HG02678 (cell line): ENCODE measurements around the gene IMPA2.

Experiments used
- ATAC-seq: cut with Tn5 transposase; IDR thresholded peaks from one replicate; pipeline ENCODE4 v1.9.1; 2021; ENCODE audit warnings: mild to moderate bottlenecking, moderate library complexity; ENCODE audit not compliant: unreplicated experiment

The IMPA2 gene

GRCh38 chr18:11987527-11987926, 6.2 kb downstream of the IMPA2 start:
- ATAC-seq, result no peak

DNA sequence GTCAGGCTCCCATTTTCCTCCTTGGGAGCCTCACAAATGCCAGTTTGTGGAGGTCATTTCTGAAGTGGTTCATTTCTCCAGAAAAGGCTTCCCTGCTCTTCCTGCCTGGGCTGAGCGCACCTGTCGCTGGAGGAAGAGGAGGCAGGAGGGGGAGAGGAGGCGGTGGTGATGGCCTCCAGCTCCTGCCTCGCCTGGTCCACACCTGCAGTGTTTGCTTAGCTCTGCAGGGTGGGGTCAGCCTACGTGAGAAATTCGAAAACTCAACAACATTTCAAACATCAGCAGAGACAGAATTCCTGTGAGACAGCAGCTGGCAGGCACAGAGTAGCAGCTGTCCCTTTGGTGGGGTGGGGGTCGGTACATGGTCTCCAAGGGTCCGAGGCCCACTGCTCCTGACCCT, 7.9 kb downstream of the IMPA2 start:
- ATAC-seq, result no peak

DNA sequence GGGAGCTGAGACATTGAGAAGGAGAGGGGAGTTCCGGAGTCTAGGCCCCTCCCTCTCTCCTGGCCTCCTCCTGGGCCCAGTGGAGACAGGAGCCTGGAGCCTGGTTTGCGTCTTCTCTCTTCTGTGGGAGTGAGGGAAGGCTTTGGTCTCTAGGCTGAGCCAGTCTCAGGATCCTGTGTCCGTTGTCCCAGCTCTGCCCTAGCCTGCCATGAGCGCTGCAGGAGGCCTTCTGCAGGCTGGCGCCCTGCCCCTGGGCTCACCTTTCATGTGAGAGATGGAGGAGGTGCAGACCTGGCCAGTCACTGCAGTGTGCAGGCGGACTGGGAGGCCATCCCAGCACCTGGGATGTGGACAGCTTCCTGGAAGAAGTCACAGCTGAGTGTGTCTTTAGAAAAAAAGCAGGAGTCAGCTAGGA, 8.7 kb downstream of the IMPA2 start:
- ATAC-seq, result no peak

DNA sequence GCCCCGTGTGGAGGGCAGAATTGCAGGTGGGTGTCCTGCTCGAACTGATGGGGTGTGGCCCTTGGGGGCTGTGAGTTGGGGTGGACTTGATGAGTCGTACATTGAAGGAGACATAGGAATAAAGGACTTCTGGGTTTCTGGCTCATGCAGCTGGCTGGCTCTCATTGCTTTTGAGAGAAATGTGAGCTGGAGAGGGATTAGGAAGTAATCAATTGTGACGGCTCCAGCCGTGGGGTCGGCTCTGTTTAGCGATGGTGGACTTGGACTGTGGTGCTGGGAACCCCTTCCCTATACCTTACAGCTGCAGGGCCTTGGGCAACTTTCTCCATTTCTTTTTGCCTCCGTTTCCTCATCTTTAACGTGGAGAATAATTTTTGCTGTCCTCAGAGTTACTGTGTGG, 9.2 kb downstream of the IMPA2 start:
- no peak for ATAC-seq

- ATAC-seq, result no peak
These were observed 9.9 kb downstream of the IMPA2 start for GRCh38 chr18:11991021-11991795.

DNA sequence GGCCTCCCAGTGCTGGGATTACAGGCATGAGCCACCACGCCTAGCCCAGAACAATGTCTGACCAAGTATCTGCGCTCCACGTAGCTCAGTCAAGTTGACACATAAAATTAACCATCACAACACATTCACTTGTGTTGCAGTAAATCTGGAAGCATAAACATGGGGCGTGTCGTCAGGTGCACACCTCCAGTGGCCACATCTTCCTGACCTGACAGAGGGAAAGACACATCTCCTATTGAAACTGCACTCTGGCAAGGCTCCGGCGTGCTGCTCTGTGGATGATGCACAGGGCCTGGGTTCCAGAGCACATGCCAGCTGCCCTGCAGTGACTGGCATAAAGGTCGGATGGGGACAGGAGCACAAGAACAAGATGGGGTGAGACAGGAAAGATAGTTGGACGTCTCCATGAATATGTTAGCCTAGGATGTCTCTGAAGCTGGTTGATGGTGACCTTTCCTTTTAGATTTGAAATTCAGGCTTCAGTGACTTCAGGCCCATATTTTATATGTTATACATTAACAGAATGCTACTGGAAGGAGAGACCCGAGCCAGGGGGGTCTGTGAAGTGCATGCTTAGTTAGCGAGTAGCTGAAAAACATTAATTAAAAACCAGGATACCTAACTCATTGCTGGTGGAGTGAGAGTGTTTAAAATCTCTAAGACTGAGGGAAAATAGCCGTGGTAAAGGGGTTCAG, 10.9 kb downstream of the IMPA2 start:
- ATAC-seq, result no peak

- no peak for ATAC-seq
These were observed 12.1 kb downstream of the IMPA2 start for GRCh38 chr18:11993264-11993916.

- no peak for ATAC-seq
These were observed 13.0 kb downstream of the IMPA2 start for GRCh38 chr18:11994336-11994702.

GRCh38 chr18:11994703-11995444, 13.6 kb downstream of the IMPA2 start:
- no peak for ATAC-seq

DNA sequence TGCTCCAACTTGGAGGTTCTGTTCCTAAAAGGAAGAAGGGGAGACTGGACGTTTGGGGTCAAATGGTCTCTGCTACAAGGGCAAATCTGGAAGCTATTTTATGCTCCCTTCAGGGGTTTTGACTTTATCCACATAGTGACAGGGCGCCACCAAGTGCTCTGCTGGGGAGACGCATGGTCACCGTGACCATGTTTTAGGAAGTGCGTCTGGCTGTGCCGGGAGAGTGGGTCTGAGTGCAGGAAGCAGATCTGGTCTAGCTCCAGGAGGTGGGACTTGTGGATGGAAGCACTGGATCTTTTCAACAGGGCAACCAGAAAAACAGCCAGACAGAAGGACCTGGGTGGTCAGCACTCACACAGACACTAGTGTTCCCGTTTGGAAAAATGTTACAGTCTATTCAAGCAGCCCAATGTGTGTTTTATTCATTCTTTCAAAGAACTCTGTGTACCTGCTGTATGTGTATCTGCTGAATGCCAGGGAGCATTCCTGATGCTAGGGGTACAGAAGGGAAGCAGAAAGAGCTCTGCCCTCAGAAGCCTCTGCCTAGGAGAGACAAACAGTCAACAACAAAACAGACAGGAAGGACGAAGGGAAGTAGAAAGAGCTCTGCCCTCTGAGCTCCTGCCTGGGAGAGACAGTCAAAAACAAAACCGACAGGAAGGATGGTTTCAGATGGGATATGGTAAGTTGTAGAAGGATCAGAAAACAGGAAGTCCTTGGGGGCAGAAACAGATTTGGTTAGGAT, 14.3 kb downstream of the IMPA2 start:
- ATAC-seq, result peak; percentile 95

DNA sequence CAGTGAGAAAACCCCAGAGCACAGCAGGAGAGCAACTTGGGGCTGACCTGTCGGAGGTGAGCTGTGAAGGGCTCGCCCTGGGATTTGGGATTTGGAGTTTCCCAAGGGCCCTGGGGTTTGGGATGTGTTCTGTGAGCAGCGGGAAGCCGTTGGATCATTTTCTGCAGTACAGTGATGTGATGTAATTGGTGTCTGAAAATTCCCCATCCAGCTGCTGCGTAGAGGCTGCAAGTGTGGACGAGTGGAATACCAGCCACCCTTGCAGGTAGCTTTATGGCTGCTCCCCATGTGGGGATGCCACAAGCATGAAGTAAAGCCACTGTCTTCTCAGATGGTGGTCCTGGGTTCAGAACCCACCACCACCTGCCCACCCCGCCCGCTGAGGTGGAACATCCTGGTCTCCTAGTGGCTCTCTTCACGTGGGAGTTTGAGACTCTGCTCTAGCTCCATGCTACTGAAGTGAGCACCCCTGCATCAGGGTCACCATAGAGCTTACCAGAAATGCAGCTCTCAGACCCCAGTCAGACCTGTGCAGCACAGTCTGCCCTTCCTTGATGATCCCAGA, 15.0 kb downstream of the IMPA2 start:
- ATAC-seq, result no peak

DNA sequence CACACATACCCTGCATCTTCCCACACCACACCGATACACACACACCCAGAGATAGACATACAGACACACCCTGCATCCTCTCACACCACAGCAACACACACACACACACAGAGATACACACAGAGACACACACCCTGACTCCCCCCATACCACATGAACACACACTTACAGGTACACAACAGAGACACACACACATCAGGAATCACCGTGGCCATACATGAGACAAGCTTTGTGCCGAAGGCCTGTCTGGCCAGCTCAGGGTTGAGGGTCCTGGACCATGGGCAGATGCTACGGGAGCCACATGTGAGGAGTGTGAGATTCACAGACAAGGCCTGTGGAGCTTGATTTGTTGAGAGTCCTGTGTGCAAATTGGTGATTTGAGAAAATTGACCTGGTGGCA, 15.6 kb downstream of the IMPA2 start:
- no peak for ATAC-seq

DNA sequence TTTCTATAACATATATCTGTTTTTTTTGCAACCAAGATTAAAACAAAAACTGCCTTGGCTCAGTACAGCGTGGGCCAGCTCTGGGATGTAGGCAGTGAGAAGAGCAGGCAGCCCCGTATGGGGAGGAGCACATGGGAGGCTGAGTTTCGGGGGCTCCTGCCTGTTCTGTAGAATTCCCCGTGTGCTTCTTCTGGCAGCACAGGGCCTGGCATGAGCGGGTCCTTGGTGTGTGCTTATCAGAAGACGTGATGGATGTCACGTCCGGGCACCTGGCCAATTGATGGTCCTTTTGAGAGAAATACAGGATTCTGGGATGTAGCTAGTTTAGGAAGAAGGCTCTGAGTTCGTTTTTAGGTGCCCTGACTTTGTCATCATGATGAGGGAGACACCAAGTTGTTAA, 16.2 kb downstream of the IMPA2 start:
- no peak for ATAC-seq

DNA sequence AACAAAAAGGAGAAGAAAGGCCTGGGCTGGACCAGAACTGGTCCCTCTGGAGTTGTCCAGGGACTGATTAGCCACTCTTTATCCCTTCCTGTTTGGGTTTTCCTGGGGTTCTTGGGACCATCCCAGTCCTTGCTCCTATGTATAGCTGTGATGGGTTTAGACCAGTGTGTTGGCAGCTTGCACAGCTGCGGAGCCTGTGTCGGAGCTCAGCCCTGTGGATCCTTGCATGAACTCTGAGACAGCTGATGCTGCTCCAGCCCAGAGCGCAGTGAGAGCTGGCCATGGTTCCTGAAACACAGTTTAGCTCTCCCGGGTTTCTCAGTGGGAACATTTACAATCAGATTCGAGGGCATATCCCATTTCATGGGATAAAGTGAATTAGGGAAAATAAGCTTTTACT, 16.9 kb downstream of the IMPA2 start:
- no peak for ATAC-seq

GRCh38 chr18:11999429-11999828, 18.1 kb downstream of the IMPA2 start:
- no peak for ATAC-seq

DNA sequence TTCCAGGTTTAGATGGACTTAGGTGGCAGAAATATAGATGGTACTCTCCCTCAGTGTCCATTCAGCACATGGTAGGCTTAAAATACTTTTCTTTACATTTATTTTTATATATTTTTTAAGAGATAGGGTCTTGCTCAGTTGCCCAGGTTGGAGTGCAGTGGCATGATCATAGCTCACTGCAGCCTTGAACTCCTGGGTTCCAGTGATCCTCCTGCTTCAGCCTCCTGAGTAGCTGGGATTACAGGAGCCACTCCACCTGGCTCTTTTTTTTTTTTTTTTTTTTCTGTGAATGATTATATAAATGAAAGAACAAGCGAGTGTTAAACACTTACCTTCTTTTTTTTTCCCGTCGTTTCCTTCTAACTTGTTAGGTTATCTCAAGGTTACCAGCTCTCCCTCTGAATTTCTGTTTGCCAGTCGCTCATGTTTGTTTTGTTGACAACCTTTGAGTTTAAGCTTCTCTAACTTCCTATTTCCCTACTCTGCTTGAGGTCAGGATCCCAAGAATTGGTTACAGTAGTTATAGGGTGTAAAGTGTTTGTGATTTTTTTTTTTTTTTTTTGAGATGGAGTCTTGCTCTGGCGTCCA, 18.9 kb downstream of the IMPA2 start:
- ATAC-seq, result no peak

GRCh38 chr18:12001421-12001820, 20.1 kb downstream of the IMPA2 start:
- no peak for ATAC-seq

DNA sequence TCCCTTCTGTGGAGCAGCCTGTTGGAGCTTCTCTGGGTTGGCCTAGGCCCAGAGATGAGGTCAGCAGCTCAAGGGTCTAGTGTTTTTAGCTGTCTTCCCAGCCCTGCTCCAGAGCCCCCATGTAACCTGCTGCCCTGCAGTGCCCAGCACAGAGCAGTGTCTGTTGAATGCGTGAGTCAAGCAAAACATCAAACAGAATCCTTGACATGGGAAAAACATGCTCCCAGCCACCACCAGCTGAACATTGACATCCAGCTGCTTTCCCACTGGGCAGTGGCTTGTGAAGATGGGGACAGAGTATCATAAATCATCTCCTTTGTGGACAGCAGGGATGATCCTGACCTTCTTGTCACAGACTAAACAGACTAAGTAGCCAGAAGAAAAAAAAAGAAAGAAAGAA, 22.6 kb downstream of the IMPA2 start:
- no peak for ATAC-seq

DNA sequence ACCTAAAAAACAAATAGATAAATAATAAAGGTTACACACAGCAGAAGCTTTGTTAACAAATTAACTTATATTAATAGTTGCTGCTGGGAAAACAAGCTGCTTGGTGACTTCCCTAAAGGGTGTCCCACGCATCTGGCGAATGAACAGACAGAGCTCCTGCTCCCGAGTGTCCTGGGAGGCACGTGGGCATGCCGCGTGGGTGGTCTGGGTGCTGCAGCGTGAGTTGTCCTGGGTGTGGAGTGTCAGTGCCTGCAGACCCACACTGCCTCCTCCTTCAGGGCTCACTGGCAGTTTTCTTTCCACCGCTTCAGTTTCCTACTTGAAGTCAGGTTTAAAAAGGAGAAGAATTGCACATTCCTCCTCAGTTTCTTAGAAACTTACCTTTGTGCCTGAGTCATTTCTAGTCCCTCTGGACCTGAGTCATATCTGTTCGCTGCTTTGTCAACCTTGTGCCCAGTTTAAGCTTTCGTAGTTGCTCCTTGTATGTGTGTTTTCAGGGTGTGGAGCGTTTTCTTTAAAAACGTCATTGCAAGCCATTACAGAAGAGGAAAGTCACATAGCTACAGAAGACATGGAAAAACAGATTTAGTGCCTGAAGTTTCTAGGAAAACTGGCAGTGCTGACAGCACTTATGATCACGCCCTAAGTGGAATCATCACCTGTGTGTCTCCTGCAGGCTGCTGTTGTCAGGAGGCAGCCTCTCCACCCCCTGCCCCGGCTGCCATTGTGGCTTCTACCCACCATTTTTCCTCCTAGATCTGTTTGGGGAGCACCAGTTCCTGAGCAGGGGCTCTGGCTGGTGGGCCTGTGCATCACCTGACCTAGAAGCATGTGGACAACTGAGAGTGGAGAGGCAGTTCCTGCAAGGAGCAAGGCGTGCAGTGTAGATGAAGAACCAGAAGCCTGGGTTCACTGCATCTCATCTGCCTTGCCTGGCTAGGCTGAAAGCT, 24.5 kb downstream of the IMPA2 start:
- ATAC-seq, result no peak
